ENCODE measurements around the gene CTNND2. TPM values are rescaled to one million over a fixed set of nuclear protein-coding genes. Genes with fewer than 3 reads are reported as not detected.

CTNND2 gene
- total RNA-seq, 1 experiment from 2014 or later: not detected

GRCh38 chr5:11596185-11596584, 308.1 kb downstream of the CTNND2 start:
- no peak for DNase-seq (ENCODE audit: low spot score)

GRCh38 chr5:11595045-11595444, 309.2 kb downstream of the CTNND2 start:
- DNase-seq (ENCODE audit: low spot score): no peak

- DNase-seq (ENCODE audit: low spot score): no peak
These were observed 310.2 kb downstream of the CTNND2 start for GRCh38 chr5:11594021-11594420.

- no peak for DNase-seq (ENCODE audit: low spot score)
These were observed 313.8 kb downstream of the CTNND2 start for GRCh38 chr5:11590475-11590874.

- no peak for DNase-seq (ENCODE audit: low spot score)
These were observed 315.4 kb downstream of the CTNND2 start for GRCh38 chr5:11588803-11589202.

GRCh38 chr5:11584017-11584416, 320.2 kb downstream of the CTNND2 start:
- DNase-seq (ENCODE audit: low spot score): no peak

- DNase-seq (ENCODE audit: low spot score): no peak
These were observed 324.9 kb downstream of the CTNND2 start for GRCh38 chr5:11579351-11579750.

GRCh38 chr5:11574787-11575186, 329.5 kb downstream of the CTNND2 start:
- DNase-seq (ENCODE audit: low spot score): no peak

- DNase-seq (ENCODE audit: low spot score): no peak
These were observed 330.9 kb downstream of the CTNND2 start for GRCh38 chr5:11573140-11573992.

GRCh38 chr5:11564706-11565105, 339.5 kb downstream of the CTNND2 start:
- no peak for DNase-seq (ENCODE audit: low spot score)

- DNase-seq (ENCODE audit: low spot score): no peak
These were observed 340.4 kb downstream of the CTNND2 start for GRCh38 chr5:11563822-11564221.

- no peak for DNase-seq (ENCODE audit: low spot score)
These were observed 343.1 kb downstream of the CTNND2 start for GRCh38 chr5:11560915-11561697.

GRCh38 chr5:11557063-11557462, 347.2 kb downstream of the CTNND2 start:
- no peak for DNase-seq (ENCODE audit: low spot score)

- DNase-seq (ENCODE audit: low spot score): no peak
These were observed 349.1 kb downstream of the CTNND2 start for GRCh38 chr5:11555171-11555570.

- no peak for DNase-seq (ENCODE audit: low spot score)
These were observed 356.5 kb downstream of the CTNND2 start for GRCh38 chr5:11547730-11548129.

GRCh38 chr5:11547140-11547539, 357.1 kb downstream of the CTNND2 start:
- no peak for DNase-seq (ENCODE audit: low spot score)

- DNase-seq (ENCODE audit: low spot score): no peak
These were observed 364.1 kb downstream of the CTNND2 start for GRCh38 chr5:11540112-11540511.

GRCh38 chr5:11531811-11532555, 372.3 kb downstream of the CTNND2 start:
- no peak for DNase-seq (ENCODE audit: low spot score)

- no peak for DNase-seq (ENCODE audit: low spot score)
These were observed 375.5 kb downstream of the CTNND2 start for GRCh38 chr5:11528720-11529119.

- no peak for DNase-seq (ENCODE audit: low spot score)
These were observed 376.4 kb downstream of the CTNND2 start for GRCh38 chr5:11527652-11528349.

GRCh38 chr5:11525020-11525419, 379.2 kb downstream of the CTNND2 start:
- DNase-seq (ENCODE audit: low spot score): no peak

Measured in HT-29 (cell line).